Endometrial microvascular endothelial cells (primary cell): ENCODE measurements around the gene C16orf86. TPM values are rescaled to one million over a fixed set of nuclear protein-coding genes. Genes with fewer than 3 reads are reported as not detected.

Experiments used
- in situ Hi-C: cut with HindIII; loops from 2 replicates; pipeline ENCODE4 v1.10.0; 2017; ENCODE audit warnings: low sequenced_read_pairs, low pct_unique_long_range_greater_than_20kb; ENCODE audit errors: inconsistent ontology term
- total RNA-seq: library from RNA; depleted of rRNA; stranded (reverse); fragments of >200 nt; gene quantifications from one replicate; pipeline ENCODE4 v1.2.3, GENCODE V29; 2015; ENCODE audit errors: inconsistent ontology term

C16orf86 gene, protein sequence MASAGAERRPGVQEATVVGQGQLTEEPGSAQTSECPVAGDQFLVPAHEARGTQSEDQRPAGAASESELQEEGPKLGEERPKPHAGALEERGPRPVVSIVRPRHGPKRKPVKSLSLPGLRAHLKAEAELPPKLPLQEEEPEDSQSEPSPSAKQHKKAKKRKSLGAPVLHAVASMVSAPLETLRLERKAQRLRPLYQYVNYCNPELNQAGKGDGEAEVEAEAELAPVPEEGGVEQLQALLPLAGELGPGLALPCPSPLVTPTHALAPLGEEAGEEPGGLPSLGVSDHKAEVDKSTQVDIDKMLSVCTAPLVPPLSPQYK
- total RNA-seq, result 2.7 TPM

DNA sequence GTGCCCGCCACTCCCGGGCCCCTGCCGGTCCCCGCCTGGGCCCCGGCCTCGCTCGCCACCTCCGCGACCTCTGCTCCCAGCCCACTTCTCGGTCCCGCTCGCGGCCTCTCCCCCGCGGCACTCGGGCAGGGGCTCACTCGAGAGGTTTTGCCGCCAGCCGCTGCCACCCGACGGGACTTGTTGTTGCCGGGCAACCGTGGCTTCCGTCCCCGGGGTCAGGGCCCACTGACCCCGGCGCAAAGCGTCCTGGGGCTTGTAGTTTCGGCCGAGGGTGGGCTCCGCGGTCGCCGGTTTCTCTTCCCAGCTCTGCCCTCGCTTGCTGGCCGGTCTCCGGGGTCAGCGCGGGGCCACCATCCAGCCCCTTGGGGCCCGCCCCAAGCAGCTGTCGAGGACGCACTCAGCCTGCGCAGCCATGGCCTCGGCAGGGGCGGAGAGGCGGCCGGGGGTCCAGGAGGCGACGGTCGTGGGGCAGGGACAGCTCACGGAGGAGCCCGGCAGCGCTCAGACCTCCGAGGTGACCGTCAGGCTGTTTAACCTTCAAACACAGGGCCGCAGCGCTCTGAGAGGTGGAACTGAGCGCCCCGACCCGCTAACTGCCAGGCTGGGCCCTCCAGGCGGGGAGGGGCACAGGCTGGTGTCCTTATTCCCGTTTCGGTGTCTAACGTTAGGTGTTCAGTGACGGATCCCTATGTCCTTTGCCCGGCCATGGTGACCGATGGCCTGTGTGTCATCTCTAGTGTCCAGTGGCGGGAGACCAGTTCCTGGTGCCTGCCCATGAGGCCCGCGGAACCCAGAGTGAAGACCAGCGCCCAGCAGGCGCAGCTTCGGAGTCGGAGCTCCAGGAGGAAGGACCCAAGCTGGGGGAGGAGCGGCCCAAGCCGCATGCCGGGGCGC lies at the start of gene C16orf86, which contains the start of gene ENKD1:
TSS of gene C16orf86 (plus strand) at position 256 of the 894 bp plus-strand sequence. CDS start at position 413, 157 bp downstream.
TSS of gene ENKD1 (minus strand) at position 192 of the 894 bp plus-strand sequence. CDS start 308 bp downstream, outside the sequence.
- in situ Hi-C loops, result no loop called here

DNA sequence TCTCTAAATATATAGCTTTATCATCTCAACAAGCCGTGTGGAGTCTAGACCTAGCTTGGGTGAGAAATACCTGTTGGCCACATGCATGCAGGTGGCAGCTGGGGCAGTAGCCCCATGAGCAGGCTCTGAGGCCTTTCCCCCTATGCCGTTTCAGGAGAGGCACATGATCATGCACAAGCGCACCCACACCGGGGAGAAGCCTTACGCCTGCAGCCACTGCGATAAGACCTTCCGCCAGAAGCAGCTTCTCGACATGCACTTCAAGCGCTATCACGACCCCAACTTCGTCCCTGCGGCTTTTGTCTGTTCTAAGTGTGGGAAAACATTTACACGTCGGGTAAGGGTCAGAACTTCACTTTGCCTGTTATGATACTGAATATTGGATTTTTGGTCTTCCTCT lies 38.4 kb upstream of the C16orf86 start:
- in situ Hi-C loops, result no loop called here

DNA sequence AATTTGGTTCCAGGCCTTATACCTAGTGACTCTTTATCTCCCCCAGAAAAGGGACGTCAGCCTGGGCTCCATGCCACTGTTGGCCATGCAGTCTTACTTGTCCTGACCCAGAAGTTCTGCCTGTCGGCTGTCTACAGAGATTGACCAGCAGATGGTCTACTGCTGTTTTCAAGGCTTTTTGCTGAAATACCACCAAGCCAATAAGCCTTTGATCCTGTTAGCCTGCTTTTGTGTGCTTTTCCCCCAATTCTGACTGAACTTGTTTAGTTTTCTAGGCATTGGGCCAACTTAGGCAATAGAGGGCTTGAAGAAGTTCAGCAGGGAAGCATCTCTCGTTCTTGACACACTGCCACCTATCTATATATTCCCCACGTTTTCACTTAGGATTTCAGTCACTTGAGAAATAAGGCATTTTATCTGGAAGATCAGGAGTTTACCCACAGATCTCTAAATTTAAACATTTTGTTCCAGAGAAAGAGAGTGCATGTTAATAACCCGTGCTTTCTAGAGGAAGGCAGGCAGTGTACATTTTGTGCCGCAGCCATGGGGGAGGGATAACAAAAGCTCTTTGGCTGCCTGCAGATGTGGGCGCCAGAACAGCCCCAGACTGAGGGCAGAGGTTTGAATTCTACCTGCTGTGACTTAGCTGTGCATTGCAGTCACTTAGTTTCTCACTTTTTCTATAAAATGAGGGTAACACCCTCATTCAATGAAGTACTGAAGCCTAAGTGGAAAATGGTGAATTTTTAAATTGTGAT lies 34.0 kb upstream of the C16orf86 start:
- in situ Hi-C loops, result no loop called here

DNA sequence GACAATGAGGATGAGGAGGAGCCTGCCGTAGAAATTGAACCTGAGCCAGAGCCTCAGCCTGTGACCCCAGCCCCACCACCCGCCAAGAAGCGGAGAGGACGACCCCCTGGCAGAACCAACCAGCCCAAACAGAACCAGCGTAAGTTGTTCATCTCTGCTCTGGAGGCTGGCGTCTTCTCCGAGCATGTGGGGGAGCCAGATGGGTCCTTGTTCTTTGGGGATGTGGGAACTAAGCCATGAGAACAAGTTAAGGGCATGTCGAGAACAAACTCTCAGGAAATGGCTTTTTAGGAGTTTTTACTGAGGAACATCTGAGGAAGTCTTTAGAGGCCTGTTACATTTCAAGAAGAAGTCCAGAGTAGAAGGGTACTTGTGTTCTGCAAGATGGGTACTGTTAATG lies 29.9 kb upstream of the C16orf86 start:
- in situ Hi-C loops, result no loop called here

DNA sequence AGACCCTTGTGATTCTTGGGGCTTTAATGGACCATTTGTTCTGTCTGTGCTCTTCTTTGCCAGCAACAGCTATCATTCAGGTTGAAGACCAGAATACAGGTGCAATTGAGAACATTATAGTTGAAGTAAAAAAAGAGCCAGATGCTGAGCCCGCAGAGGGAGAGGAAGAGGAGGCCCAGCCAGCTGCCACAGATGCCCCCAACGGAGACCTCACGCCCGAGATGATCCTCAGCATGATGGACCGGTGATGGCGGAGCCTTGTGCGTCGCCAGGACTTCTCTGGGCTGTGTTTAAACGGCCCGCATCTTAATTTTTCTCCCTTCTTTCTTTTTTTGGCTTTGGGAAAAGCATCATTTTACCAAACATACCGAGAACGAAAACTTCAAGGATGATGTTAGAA lies 29.0 kb upstream of the C16orf86 start:
- in situ Hi-C loops, result no loop called here

DNA sequence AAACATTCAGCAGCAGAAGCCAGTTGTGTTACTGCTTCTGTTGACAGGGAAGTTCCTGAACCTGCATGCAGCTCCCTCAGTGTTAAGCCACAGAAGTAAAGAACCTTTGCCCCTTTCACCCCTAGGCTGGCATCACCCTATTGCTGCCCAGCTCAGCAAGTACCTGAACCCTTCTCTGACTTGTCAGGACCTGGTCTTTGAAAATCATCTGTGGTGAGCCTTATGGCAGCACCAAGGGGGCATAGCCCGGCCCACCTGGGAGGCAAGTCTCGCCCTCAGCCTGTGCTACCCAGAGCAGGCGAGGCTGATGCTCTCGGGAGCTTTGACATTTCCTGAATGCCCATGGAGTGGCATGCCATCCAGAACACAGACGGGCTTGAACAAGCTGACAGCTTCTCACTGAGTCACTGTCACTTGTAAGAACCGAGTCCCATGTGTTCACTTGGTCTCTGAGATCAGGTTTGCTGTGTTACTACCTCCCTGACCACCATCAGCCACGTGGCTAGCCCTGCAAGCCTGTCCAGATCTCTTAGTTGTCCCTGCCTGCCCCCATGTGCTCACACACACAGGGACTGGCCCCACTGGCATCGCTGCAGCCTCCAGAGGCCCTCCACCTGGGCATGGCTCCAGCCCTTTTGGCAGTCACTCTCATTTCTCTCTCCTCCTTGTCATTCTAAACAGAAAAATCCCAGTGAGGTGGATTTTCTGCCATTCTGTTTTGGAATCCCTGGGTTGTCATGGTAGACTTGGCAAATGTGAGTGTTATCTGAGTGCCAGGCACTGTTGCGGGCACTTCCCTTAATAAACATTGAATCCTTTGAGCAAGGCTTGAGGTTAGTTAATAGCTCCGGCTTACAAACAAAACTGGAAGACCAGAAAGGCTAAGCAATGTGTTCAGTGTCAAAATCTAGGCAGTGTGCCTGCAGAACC lies 24.6 kb upstream of the C16orf86 start:
- in situ Hi-C loops, result no loop called here

DNA sequence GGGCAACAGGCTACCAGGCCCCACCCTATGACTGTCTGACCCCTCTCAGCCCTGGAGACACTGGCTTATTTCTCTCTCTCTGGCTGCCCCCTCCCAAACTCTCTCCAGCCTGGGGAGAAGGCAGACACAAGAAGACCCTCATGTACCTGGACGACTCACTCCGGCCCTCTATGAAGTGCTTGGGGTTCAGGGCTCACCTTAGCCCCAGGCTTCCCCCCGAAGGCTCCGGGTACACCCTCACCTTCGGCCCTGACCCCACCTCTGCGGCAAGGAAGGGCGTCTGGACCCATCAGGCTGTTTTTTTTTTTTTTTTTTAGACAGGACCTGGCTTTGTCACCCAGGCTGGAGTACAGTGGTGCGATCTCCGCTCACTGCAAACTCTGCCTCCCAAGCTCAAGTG lies 22.6 kb upstream of the C16orf86 start:
- in situ Hi-C loops, result no loop called here

DNA sequence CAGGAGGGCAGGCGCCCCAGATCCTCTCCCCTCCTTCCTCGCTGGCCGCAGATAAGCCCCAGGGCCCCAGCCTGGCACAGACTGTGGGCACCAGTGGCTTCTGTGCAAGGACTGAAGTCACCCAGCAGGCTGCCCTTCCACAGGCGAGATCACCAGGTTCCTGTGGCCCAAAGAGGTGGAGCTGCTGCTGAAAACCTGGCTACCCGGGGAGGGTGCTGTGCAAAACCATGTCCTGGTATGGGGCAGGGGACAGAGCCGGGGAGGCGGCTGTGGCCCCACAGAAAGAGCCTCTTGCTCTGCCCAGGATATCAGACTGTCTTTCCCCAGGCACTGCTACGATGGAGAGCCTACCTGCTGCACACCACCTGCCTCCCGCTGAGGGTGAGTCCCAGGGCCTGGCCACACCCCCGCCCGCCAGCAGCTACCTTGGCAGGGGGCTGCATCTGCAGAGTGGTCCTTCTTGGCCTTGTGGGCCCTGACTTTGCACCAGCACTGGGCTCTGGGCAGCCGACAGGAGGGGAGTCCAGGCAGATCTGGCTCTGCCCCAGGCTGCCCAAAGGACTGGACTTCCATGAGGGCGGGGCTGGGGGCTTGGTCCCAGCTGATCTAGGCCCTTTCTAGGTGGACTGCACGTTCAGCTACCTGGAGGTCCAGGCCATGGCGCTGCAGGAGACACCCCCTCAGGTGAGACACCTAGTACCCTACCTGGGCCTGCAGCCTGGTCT lies 21.1 kb upstream of the C16orf86 start:
- in situ Hi-C loops, result no loop called here

DNA sequence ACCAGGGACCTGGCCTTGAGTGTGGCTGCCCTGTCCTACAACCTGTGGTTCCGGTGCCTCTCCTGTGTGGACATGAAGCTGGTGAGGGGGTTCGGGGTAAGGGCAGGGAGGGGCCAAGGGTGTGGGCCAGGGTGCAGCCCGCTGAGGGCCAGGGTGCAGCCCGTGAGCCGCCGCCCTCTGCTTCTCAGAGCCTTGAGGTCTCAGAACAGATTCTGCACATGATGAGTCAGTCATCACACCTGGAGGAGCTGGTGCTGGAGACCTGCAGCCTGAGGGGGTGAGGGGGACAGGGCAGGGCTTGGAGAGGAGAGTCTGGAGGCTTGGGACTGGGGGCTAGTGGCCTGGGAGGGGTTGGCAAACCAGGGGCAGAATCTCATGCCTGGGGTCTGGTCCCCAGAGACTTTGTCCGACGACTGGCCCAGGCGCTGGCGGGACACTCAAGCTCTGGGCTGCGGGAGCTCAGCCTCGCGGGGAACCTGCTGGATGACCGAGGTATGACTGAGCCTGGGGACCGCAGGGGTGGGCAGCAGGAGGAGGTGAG lies 19.4 kb upstream of the C16orf86 start:
- in situ Hi-C loops, result no loop called here

DNA sequence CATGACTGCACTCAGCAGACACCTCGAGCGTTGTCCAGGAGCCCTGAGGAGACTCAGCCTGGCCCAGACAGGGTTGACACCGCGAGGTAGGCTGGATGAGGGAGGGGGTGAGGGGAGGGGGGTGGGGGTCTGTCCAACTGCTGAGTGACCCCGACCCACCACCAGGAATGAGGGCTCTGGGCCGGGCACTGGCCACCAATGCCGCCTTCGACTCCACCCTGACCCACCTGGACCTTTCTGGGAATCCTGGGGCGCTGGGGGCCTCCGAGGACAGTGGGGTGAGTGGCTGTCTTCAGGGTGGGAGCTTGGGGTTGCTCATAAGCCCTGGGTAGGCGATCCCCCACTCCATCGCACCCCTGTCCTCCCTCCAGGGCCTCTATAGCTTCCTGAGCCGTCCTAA lies 18.9 kb upstream of the C16orf86 start:
- in situ Hi-C loops, result no loop called here

DNA sequence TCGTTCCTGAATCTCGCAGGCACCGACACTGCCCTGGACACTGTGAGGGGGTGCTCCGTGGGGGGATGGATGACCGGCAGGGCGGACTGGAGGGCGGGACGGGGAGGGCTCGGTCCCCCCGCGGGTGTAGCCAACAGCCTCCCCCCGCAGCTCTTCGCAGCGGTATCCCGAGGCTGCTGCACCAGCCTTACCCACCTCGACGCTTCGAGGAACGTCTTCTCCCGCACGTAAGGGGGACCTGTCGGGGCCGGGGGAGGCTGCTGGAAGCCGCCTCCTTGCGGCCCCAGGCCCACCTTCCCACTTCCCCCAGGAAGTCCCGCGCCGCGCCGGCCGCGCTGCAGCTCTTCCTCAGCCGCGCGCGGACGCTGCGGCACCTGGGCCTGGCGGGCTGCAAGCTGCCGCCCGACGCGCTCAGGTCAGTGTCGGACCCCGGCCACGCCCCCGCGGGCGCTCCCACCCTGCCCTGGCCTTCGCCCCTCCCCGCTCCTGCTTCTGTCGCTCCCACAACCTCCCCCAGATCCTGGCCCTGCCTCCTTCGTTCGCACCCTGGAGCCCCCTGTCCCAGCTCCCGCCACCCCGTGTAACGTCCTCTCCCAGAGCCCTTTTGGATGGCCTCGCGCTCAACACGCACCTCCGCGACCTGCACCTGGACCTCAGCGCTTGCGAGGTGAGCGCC lies 18.4 kb upstream of the C16orf86 start:
- in situ Hi-C loops, result no loop called here

DNA sequence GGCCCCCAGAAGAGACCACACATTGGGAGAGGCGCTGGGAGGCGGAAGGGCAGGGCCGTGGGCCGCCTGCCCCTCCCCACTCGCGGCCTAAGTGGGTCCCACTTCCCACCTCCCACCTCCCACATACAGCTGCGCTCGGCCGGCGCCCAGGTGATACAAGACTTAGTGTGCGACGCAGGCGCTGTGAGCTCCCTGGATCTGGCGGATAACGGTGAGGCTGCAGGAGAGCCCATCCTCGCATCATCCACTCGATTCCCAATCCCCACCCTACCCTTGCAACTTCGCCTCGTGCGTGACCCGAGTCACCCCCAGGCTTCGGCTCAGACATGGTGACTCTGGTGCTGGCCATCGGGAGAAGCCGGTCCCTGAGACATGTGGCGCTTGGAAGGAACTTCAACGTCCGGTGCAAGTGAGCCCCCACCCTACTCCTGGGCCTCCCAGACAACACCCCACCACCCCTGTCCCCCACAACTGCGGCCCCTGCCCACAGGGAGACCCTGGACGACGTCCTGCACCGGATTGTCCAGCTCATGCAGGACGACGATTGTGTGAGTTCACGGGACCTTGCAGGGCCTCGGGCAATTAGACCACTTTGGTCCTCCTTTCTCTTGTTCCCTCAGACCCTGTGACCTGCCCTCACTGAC lies 17.7 kb upstream of the C16orf86 start:
- in situ Hi-C loops, result no loop called here

DNA sequence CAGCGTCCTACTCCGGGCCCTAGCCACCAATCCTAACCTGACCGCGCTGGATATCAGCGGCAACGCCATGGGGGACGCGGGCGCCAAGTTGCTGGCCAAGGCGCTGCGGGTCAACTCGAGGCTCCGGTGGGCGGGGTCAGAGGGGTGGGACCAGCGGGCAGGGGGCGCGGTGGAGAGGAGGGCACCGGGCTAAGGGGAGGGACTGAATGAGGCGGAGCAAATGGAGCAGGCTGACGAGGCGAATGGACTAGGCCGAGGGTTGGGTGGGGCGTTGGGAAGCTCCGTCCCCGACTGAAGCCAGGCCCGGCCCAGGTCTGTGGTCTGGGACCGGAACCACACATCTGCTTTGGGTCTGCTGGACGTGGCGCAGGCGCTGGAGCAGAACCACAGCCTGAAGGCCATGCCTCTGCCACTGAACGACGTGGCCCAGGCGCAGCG lies 17.1 kb upstream of the C16orf86 start:
- in situ Hi-C loops, result no loop called here

DNA sequence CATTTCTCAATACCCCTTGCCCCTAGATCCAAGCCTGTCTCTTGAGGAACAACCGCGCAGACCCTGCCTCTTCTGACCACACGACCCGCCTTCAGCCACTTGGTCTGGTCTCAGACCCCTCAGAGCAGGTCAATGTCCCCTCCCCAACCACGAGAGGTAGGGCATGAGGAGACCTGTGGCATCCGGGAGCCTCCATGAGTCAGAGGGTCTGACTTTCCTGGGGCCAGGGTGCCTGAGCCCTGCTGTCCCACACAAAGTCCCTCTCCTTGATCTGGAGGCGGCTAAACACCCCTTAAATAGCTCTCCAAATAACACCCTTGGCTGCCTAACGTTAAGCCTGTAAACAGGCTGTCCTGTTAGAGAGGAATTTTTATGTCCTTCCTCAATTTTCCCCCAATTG lies 16.6 kb upstream of the C16orf86 start:
- in situ Hi-C loops, result no loop called here

DNA sequence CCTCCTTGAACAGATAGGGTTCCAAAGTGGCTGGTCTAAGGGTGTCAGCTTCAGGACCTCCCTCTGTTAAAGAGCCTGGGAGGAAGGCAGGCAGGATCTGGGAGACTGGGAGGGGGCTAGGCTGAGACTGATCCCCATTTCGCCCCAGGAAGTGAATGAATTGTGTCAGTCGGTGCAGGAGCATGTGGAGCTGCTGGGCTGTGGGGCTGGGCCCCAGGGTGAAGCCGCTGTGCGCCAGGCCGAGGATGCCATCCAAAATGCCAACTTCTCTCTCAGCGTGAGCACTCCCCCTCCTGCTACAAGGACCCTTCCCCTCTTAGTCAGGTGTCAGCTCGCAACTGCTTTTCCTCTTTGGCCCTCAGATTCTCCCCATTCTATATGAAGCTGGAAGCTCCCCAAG lies 15.6 kb upstream of the C16orf86 start:
- in situ Hi-C loops, result no loop called here

DNA sequence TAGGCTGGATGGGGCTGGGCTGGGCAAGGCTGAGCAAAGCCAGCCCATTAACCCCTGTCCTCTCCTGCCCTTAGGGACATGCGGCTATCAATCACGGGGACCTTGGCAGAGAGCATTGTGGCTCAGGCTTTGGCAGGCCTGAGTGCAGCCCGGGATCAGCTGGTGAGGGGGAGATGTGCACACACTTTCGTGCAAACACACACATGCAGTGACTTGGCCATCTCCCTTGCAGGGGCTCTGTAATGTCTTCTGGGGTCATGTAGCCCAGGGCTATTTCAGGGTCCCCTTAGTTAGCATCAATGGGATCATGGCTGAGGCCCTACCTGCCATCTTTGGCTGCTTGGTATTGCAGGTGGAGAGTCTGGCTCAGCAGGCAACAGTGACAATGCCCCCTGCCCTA lies 14.8 kb upstream of the C16orf86 start:
- in situ Hi-C loops, result no loop called here
